Loucy (cell line): Measurements from ENCODE around the gene MRPS27.

ENCODE experiments used
- CTCF ChIP-seq: fragments of 200-600 bp; sonication (generic); conservative IDR thresholded peaks from 2 replicates; pipeline ENCODE4 v1.5.1; 2014; ENCODE audit warnings: mild to moderate bottlenecking, antibody characterized with exemption, low read length
- EZH2phosphoT487 ChIP-seq: fragments of 200-600 bp; IDR thresholded peaks from 2 replicates; pipeline ENCODE4 v1.6.1; 2018; ENCODE audit warnings: antibody characterized with exemption, mild to moderate bottlenecking, moderate library complexity, borderline replicate concordance

- TF ChIP-seq CTCF (no peak), EZH2phosphoT487 (no peak)
Measured at GRCh38 chr5:72206994-72207393, 113.0 kb downstream of the MRPS27 start.
